Endothelial cell (in vitro differentiated cells): ENCODE measurements around the gene ACP4. TPM values are rescaled to one million over a fixed set of nuclear protein-coding genes. Genes with fewer than 3 reads are reported as not detected.

Source experiments
- DNase-seq: peaks from one replicate; pipeline ENCODE4 v3.0.0; 2021; ENCODE audit warnings: low spot score
- H3K27ac Mint-ChIP-seq: one replicate; pipeline ENCODE4 v1.8.0; 2021; ENCODE audit warnings: mixed read lengths, inconsistent platforms; ENCODE audit not compliant: unreplicated experiment
- H3K27me3 Mint-ChIP-seq: one replicate; pipeline ENCODE4 v1.8.0; 2021; ENCODE audit warnings: mild to moderate bottlenecking, moderate library complexity, mixed read lengths, inconsistent platforms; ENCODE audit not compliant: unreplicated experiment
- H3K36me3 Mint-ChIP-seq: one replicate; pipeline ENCODE4 v1.8.0; 2021; ENCODE audit warnings: mild to moderate bottlenecking, low read depth, mixed read lengths, inconsistent platforms; ENCODE audit not compliant: unreplicated experiment
- H3K4me1 Mint-ChIP-seq: one replicate; pipeline ENCODE4 v1.8.0; 2021; ENCODE audit warnings: mild to moderate bottlenecking, mixed read lengths, inconsistent platforms; ENCODE audit not compliant: unreplicated experiment
- H3K4me3 Mint-ChIP-seq: one replicate; pipeline ENCODE4 v1.8.0; 2021; ENCODE audit warnings: mild to moderate bottlenecking, mixed read lengths, inconsistent platforms; ENCODE audit not compliant: unreplicated experiment
- H3K9me3 Mint-ChIP-seq: one replicate; pipeline ENCODE4 v1.8.0; 2021; ENCODE audit warnings: mixed read lengths, inconsistent platforms; ENCODE audit not compliant: unreplicated experiment
- CTCF ChIP-seq: fragments of 200-600 bp; sonication (generic); IDR thresholded peaks from one replicate; pipeline ENCODE4 v1.5.0; 2021; ENCODE audit warnings: antibody characterized with exemption; ENCODE audit not compliant: unreplicated experiment
- total RNA-seq: library from RNA; stranded (reverse); fragmentation: NEBNext Ultra II Directional; extraction: Animal tissue kit (Norgen Biotek cat#: 25700); gene quantifications from one replicate; pipeline ENCODE4 v1.2.1, GENCODE V29; 2021; ENCODE audit not compliant: unreplicated experiment

Gene ACP4
- total RNA-seq, 1 donor from 2014 or later, result not detected

DNA sequence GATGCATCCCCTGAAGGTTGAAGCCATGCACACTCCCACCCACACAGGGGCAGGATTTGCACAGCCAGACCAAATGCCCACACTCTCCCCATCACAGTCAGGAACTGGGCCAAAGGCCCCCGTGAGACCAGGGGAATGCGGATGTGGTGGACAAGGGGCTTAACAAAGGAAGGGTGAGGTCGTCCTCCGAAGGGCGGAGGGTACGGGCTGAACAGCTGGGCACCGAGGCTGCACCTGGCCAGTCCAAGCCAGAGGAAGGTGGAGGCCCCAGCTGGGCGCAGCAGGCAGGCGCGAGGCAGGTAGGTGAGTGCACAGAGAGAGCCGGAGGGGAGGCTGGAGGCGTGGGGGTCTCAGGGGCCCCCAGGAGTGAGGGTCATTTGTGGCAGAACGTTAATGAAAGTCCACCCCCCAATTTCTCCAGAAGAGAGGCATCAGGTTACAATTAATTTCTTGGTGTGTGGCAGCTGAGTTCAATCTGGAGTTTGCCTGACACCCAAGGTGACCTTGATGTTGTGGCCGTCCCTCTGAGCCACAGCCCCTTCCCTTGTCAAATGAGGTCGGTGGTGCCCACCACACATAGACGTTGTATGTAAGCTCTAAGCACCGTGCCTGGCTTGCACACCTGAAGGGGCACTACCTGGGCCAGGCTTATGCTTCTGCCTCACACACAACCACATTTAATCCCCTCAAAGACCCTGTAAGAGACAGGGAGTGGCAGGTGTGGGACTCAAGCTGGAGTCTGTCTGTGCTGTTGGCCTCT lies 40.2 kb downstream of the ACP4 start:
- Mint-ChIP-seq H3K4me1 (no peaks in the 10 kb centered on the region), H3K9me3 (peaks cover 6% of the 10 kb centered on the region), H3K27ac (no peak overlapping the region), H3K36me3 (no peaks in the 10 kb centered on the region), H3K27me3 (peaks cover 7% of the 10 kb centered on the region), H3K4me3 (no peak overlapping the region)
- no peak for TF ChIP-seq CTCF
- no peak for DNase-seq

DNA sequence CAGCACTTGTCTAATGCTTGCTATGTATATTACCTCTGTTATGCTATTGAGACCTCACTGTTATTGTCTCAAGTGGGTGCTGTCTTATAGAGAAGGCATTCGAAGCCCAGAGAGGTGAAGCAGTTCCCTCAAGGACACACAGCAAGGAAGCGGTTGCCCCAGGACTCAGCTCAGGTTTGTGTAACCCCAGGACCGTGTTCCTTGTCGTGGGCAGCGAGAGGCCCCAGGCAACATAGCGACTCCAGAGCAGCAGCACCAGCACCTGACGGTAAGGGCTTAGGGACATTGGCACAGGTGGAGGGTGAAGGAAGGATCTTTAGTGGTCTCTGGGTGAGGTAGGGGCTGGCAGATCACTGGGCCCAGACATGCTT lies 40.8 kb downstream of the ACP4 start:
- no peak overlapping the region for H3K4me3 Mint-ChIP-seq
- TF ChIP-seq CTCF, result no peak
- no peak for DNase-seq
- no peak overlapping the region for H3K27ac Mint-ChIP-seq
- H3K27me3 Mint-ChIP-seq, result peaks cover 7% of the 10 kb centered on the region
- H3K4me1 Mint-ChIP-seq, result no peaks in the 10 kb centered on the region
- no peaks in the 10 kb centered on the region for H3K36me3 Mint-ChIP-seq
- H3K9me3 Mint-ChIP-seq, result peaks cover 5% of the 10 kb centered on the region

DNA sequence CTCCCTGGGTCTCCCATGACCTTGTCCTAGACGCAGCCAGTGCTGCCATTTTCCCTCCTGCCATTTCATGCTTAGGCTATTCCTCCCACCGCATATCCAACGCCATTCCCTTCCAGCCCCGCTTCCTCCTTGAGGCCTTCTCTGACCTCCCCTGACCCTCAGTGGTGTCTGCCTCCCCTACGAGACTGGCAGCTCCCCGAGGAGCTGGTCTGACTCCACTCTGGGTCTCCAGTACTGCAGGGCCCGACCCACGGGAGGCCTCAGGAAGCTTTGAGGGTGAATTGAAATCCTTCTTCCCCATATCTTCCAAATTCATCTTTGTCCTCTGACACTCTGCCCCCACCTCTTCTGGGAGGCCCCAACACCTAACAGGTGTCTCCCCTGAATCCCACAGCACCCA lies 42.5 kb downstream of the ACP4 start:
- no peaks in the 10 kb centered on the region for H3K36me3 Mint-ChIP-seq
- peaks cover 10% of the 10 kb centered on the region for H3K27me3 Mint-ChIP-seq
- no peak overlapping the region for H3K4me3 Mint-ChIP-seq
- no peak for DNase-seq
- H3K27ac Mint-ChIP-seq, result no peak overlapping the region
- no peak for TF ChIP-seq CTCF
- no peaks in the 10 kb centered on the region for H3K4me1 Mint-ChIP-seq
- H3K9me3 Mint-ChIP-seq, result no peaks in the 10 kb centered on the region

GRCh38 chr19:50833117-50833801 lies 43.0 kb downstream of the ACP4 start, which contains the start of gene KLK15:
TSS of gene KLK15 (minus strand) at chr19:50833574. CDS start at chr19:50831492, 2,082 bp downstream.
- H3K9me3 Mint-ChIP-seq, result no peaks in the 10 kb centered on the region
- no peak within 1 kb of the TSS for H3K27ac Mint-ChIP-seq
- DNase-seq, result no peak
- no peak within 1 kb of the TSS for H3K4me3 Mint-ChIP-seq
- peaks cover 10% of the 10 kb centered on the region for H3K27me3 Mint-ChIP-seq
- no peak for TF ChIP-seq CTCF
- no peaks in the 10 kb centered on the region for H3K4me1 Mint-ChIP-seq
- H3K36me3 Mint-ChIP-seq, result no peaks in the 10 kb centered on the region

DNA sequence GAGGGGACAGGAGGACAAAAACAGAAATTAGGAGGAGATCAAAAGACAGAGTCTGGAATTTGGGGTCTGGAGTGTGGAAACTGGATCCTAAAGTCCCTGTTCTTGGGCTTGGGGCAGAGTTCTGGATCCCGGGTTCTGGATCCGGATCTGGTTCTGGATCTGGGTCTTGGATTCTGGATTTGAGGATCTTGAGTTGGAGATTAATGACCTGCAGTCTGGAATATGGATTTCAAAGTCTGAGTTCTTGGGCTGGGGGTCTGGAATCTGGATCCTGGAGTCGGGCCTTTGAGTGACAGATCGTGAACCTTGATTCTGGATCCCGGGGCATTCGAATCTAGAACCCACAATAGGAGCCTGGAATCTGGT lies 43.6 kb downstream of the ACP4 start:
- H3K9me3 Mint-ChIP-seq, result no peaks in the 10 kb centered on the region
- H3K36me3 Mint-ChIP-seq, result no peaks in the 10 kb centered on the region
- H3K4me3 Mint-ChIP-seq, result no peak overlapping the region
- TF ChIP-seq CTCF, result no peak
- peaks cover 10% of the 10 kb centered on the region for H3K27me3 Mint-ChIP-seq
- H3K4me1 Mint-ChIP-seq, result no peaks in the 10 kb centered on the region
- no peak for DNase-seq
- no peak overlapping the region for H3K27ac Mint-ChIP-seq
